Stimulated activated naive CD8-positive, alpha-beta T cell treated with anti-CD3 and anti-CD28 coated beads, Interleukin-15, Interleukin-2, amounts not matched to agents 100 U/mL and 50 U/mL, for 24 hours (primary cell): ENCODE data around the gene POLR2I.
"Not testable (repeated sequence)": the region's sequence is repeated elsewhere in the genome, so short reads cannot be mapped to it uniquely, and the experiment has no call there.

Source experiments
- ATAC-seq: fragments of 150-1000 bp; cut with Tn5 transposase; one replicate; pipeline ENCODE4 v1.10.0; 2021
- DNase-seq: peaks from one replicate; pipeline ENCODE4 v3.0.0; 2021

The POLR2I gene

GRCh38 chr19:36134867-36135266 is 20.2 kb upstream of the POLR2I start:
- not testable (repeated sequence) for ATAC-seq, DNase-seq

- DNase-seq, ATAC-seq: not testable (repeated sequence)
Measured at GRCh38 chr19:36131221-36131620, 16.5 kb upstream of the POLR2I start.

DNA sequence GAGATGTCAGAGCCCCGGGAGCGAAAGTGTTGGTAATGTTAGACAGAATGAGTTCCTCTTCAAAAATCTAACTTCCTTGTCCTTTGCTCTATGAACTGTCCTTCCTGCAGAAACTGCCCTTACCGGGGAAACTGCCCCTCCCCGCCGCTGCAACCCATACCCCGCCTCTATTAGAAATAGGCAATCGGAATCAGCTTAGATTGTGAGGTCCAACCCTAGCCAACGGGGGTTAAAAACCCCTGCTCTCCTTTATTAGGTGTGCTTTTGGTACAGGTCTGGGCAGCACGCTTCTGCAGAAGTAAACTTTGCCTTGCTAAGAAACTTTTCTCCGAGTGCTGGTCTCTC is 13.7 kb upstream of the POLR2I start:
- DNase-seq (no peak), ATAC-seq (no peak)

- ATAC-seq (no peak), DNase-seq (peak; percentile 29)
Measured at GRCh38 chr19:36125557-36125956, 10.9 kb upstream of the POLR2I start.

DNA sequence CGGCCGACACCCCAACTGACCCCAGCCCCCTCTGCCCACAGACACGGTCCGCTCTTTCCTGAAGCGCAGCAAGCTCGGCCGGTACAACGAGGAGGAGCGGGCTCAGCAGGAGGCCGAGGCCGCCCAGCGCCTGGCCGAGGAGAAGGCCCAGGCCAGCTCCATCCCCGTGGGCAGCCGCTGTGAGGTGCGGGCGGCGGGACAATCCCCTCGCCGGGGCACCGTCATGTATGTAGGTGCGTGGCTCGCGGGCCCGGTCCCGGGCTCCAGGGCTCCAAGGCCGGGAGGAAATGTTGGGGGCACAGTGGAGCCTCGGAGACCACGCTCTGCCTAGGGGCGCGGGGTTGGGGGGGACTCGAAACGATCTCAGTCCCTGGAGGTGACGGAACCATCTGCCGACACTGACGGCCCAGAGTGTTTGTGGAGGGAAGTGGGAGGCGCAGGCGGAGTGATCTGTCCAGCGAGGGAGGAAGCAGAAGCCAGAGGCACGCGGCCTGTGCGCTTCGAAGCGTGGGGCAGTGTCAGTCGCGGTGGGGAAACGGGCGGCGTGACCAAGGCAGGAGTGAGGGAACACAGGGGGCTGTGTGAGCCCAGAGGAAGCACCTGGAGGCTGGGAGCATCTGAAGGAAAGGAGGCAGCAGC is 6.9 kb upstream of the POLR2I start:
- no peak for DNase-seq
- ATAC-seq, result no peak

DNA sequence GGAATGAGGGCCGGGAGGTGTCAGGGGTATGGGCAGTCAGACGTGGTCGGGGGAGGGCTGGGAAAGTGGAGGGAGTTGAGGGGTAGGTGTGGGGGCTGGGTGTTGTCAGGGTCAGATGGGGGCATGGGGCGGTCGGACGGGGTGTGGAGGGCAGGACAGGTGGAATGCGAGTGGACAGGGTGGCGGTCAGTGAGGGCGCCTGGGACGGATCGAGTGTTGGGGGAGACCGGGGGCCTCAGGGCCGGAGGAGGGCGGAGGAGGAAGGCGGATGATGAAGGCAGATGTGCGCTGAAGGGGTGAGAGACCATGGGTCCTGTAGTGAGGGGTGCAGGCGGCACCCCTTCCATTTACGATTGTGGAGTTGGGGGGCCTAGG is 6.3 kb upstream of the POLR2I start:
- no peak for ATAC-seq
- DNase-seq, result no peak

- DNase-seq (no peak), ATAC-seq (no peak)
Measured at GRCh38 chr19:36120092-36120983, 5.7 kb upstream of the POLR2I start.

DNA sequence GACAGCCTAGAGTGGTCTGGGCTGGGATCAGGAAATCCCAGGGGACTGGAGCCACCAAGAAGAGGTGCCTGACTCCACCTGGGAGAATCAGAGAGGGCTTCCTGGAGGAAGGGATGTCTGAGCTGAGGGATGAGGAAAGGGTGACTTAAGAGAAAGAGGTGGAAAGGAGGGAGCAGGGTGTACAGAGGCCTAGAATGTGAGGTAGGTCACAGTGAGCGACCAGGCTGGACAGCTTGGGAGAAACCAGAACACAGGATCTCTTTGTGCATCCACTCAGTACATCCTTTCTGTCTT is 1.6 kb upstream of the POLR2I start:
- ATAC-seq, result no peak
- no peak for DNase-seq

DNA sequence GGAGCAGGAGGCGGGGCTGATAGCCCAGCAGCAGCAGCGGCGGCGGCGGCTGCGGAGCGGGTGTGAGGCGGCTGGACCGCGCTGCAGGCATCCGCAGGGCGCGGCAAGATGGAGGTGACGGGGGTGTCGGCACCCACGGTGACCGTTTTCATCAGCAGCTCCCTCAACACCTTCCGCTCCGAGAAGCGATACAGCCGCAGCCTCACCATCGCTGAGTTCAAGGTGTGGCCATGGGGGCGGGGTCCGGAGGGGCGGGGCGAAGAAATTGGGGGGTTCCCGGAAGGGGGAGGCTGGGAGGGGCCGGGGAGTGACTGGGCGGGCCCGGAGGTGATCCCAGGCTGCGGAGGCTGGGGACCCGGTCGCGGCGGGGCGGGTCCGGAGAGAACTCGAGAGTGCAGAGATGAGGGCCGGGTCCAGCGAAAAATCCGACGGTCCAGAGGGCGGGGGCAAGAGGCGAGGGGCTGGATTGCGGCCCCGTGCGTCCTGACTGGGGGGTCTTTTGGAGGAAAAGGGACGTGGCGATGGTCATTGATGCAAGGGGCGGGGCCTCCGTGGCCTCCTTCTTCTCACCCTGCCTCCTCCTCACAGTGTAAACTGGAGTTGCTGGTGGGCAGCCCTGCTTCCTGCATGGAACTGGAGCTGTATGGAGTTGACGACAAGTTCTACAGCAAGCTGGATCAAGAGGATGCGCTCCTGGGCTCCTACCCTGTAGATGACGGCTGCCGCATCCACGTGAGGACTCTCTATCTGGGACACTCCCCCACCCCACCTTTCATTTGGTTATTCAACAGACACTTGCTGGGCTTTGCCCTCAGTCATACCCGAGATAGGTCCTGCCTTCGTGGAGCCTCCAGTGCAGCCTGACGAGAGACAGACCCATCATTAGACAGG is 1.0 kb upstream of the POLR2I start, which contains the start of gene TBCB:
TSS of gene TBCB (plus strand) at position 16 of the 891 bp plus-strand sequence. CDS start at position 109, 93 bp downstream.
- DNase-seq, result peak; percentile 91
- peak; percentile 67 for ATAC-seq

GRCh38 chr19:36113894-36114720 is 568 bp downstream of the POLR2I start:
- ATAC-seq (no peak), DNase-seq (peak; percentile 25)

DNA sequence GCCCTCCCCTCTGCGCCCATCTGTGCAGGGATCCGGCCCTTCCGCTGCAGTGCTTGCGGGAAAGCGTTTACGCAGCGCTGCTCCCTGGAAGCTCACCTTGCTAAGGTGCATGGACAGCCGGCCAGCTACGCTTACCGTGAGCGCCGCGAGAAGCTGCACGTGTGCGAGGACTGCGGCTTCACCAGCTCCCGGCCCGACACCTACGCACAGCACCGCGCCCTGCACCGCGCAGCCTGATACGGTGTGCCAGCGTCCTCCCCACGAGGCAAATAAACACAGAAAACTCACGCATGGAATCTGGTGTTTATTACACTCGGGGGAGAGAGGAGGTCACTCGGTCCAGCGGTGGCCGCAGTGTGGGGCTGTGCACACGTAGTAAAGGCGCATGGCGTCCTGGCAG is 1.2 kb downstream of the POLR2I start:
- ATAC-seq, result no peak
- DNase-seq, result no peak

DNA sequence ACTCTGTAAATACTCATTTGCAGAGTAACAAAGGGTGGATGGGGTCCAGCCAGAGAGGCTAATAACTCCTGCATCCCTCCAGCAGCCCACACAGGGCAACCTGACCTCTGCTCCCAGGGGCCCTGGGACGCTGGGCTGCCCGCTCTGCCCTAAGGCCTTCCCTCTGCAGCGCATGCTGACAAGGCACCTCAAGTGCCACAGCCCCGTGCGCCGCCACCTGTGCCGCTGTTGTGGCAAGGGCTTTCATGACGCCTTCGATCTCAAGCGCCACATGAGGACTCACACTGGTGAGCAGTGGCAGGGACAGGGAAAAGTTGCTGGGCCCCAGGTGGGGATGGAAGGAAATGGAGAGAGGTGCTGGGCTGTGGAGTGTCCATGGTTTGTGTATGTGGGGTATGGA is 2.0 kb downstream of the POLR2I start:
- no peak for ATAC-seq
- no peak for DNase-seq

GRCh38 chr19:36111200-36111539 is 3.5 kb downstream of the POLR2I start:
- DNase-seq (no peak), ATAC-seq (no peak)

DNA sequence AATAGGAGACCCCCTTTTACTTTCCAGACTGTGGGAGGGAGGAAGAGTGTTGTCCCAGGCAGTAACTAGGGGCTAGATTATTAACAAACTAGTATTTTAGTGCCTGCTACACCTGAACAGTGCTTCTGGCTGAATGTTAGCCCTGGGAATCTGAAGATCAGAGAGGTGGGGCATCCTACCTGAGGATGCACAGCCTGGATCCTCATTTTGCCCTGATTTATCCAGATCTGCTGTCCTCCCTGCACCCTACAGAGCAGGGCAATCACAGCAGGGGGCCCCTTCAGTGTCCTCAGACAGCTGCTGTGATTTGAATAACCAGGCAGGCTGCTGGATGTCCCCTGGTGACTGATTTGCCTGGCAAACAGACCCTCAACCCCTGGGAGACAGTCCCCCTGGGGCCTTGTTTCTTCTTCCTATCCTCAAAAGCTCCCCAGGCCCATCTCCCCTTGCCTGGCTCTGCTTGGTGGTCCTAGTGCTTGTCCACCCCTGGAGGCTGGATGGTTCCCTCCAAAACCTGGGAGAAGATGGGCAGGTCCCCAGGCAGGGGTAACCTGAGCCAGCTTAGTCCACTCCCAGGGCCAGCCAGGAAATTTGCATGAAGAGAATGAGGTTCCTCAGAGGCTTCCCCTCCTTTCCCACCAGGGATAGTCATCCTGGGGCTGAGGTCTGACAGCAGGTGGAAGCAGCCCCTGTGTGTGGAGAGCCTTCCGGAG is 4.0 kb downstream of the POLR2I start, which contains the start of gene OVOL3:
TSS of gene OVOL3 (plus strand) at position 657 of the 713 bp plus-strand sequence. CDS start 60 bp downstream, outside the sequence.
- ATAC-seq (no peak), DNase-seq (no peak)

DNA sequence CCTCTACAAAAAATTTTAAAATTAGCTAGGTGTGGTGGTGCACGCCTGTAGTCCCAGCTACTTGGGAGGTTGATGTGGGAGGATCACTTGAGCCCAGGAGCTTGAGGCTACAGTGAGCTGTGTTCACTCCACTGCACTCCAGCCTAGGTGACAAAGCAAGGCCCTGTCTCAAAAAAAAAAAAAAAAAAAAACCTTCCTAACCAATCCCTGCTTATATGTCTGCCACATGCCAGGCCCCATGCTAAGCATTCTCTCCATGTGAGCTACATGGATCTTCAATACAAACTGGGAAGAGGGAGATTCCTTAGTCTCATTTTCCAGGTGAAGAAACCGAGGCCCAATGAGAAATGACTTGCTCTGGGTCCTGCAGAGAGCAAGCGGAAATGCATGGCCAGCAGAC is 6.0 kb downstream of the POLR2I start:
- DNase-seq, result no peak
- ATAC-seq, result no peak

- DNase-seq (no peak), ATAC-seq (no peak)
Measured at GRCh38 chr19:36106991-36107390, 7.7 kb downstream of the POLR2I start.

- ATAC-seq, result no peak
- no peak for DNase-seq
Measured at GRCh38 chr19:36106441-36106840, 8.2 kb downstream of the POLR2I start.

DNA sequence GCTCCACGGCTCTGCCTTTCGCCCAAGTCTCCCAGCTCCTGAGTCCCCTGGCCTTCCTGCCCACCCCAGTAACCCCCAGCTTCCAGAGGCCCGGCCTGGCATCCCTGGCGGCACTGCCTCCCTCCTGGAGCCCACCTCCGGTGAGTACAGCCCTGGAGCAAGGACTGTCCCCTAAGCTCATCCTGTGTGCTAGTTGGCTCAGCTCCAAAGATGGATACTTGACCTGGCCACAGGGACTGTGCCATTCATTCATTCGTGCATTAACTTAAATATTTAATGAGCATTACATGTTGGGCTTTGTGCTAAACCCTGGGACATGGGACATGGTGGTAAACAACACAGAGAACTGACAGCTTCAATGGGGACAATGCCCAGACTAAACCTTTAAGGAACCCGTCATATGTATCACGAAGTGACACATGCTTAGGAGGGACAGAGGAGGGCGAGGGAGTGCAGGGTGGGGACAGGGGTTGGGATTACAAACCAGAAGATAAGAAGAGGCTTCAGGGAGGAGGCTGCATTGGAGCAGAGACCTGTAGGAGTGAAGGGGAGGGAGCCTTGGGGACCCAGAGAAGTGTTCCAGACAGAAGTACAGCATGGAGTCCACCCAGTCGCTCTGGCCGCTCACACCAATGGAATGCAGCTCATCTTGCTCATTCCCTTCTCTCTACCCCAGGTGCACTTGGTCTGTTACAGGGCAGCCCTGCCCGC is 10.7 kb downstream of the POLR2I start:
- ATAC-seq (no peak), DNase-seq (no peak)

- DNase-seq (no peak), ATAC-seq (no peak)
Measured at GRCh38 chr19:36103040-36103626, 11.5 kb downstream of the POLR2I start.
